Femur (tissue), 1 donor: ENCODE results near the gene SIDT2.
"Not testable (repeated sequence)": the region's sequence is repeated elsewhere in the genome, so short reads cannot be mapped to it uniquely, and the experiment has no call there.

ENCODE experiments used
- DNase-seq: peaks from one replicate; pipeline ENCODE4 v3.0.0-alpha.2; 2017

The SIDT2 gene

GRCh38 chr11:117205211-117205818 is 26.8 kb downstream of the SIDT2 start:
- DNase-seq, result no peak

GRCh38 chr11:117206111-117206510 is 27.6 kb downstream of the SIDT2 start:
- DNase-seq, result not testable (repeated sequence)

- DNase-seq, result not testable (repeated sequence)
Measured at GRCh38 chr11:117206859-117207258, 28.3 kb downstream of the SIDT2 start.

GRCh38 chr11:117207481-117207880 is 28.9 kb downstream of the SIDT2 start:
- not testable (repeated sequence) for DNase-seq

- DNase-seq, result not testable (repeated sequence)
Measured at GRCh38 chr11:117208710-117209109, 30.2 kb downstream of the SIDT2 start.

- DNase-seq, result not testable (repeated sequence)
Measured at GRCh38 chr11:117209351-117210125, 31.0 kb downstream of the SIDT2 start.

GRCh38 chr11:117210620-117211019 is 32.1 kb downstream of the SIDT2 start:
- DNase-seq, result no peak

GRCh38 chr11:117212697-117213355 is 34.3 kb downstream of the SIDT2 start:
- DNase-seq, result no peak

GRCh38 chr11:117214404-117215110 is 36.0 kb downstream of the SIDT2 start:
- no peak for DNase-seq

GRCh38 chr11:117217141-117218084 is 38.9 kb downstream of the SIDT2 start:
- DNase-seq, result peak; percentile 19

- DNase-seq, result peak; percentile 38
Measured at GRCh38 chr11:117218133-117218915, 39.8 kb downstream of the SIDT2 start.

GRCh38 chr11:117219001-117219400 is 40.5 kb downstream of the SIDT2 start:
- no peak for DNase-seq

- peak; percentile 12 for DNase-seq
Measured at GRCh38 chr11:117219455-117219854, 40.9 kb downstream of the SIDT2 start.

- DNase-seq, result no peak
Measured at GRCh38 chr11:117219995-117220394, 41.5 kb downstream of the SIDT2 start.

- peak; percentile 87 for DNase-seq
Measured at GRCh38 chr11:117220568-117220967, 42.0 kb downstream of the SIDT2 start.

- peak; percentile 83 for DNase-seq
Measured at GRCh38 chr11:117220999-117221774, 42.6 kb downstream of the SIDT2 start.

GRCh38 chr11:117221775-117222517 is 43.4 kb downstream of the SIDT2 start:
- peak; percentile 87 for DNase-seq

GRCh38 chr11:117222991-117223740 is 44.6 kb downstream of the SIDT2 start:
- no peak for DNase-seq
